ENCODE results near the gene PRKCE. TPM values are rescaled to one million over a fixed set of nuclear protein-coding genes. Genes with fewer than 3 reads are reported as not detected.

PRKCE gene
- total and polyA plus RNA-seq, 7 experiments from 2014 or later: 1.4 to 37.9 (median 19.5) TPM

DNA sequence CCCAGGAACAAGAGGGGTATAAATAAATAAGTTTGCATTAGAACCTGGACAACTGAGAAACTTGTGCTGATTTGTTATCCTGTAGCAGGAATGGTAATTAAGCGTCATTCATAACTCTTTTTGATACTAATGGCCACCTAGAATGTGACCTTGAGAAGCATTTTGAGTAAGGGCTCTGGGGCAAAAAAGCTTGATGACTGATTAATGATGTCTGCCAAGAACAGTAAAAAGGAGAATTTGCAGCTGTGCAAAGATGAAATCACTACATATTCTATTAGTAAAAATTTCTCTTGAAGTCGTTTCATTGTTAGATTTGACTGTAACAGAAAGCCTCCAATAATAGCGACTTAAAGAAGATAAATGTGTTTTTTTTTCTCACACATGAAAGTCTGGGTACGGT, 157.7 kb downstream of the PRKCE start:
- Histone ChIP-seq H3K27ac (ENCODE audit: low read depth, low read length) (no peak overlapping the region), H3K4me3 (ENCODE audit: low read length) (no peak overlapping the region), H3K27me3 (ENCODE audit: control insufficient read depth in 2 of 2, insufficient read depth in 2 of 2, low read length in 2 of 2) (no peaks in the 10 kb centered on the region), H3K36me3 (ENCODE audit: control insufficient read depth in 2 of 3, insufficient read depth in 3 of 3, low read length in 3 of 3) (no peaks in the 10 kb centered on the region), H3K9me3 (ENCODE audit: control insufficient read depth in 2 of 3, low read length in 3 of 3) (no peaks in the 10 kb centered on the region), H3K4me1 (ENCODE audit: control insufficient read depth in 2 of 2, insufficient read depth in 2 of 2, low read length in 2 of 2) (no peaks in the 10 kb centered on the region)
- H3K4me3 Mint-ChIP-seq: no peak overlapping the region
- ATAC-seq: no peak
- DNase-seq: no peak
- intact Hi-C loops (cut with micrococcal nuclease): no loop called here
- H3K27ac Mint-ChIP-seq: no peak overlapping the region
- H3K27me3 Mint-ChIP-seq: no peaks in the 10 kb centered on the region
- H3K4me1 Mint-ChIP-seq: peaks cover 0 to 12% (median 0%) of the 10 kb centered on the region in 7 donors
- no peaks in the 10 kb centered on the region for H3K36me3 Mint-ChIP-seq
- ChIA-PET CTCF (no interaction called here), POLR2A (no interaction called here)
- H3K9me3 Mint-ChIP-seq: no peaks in the 10 kb centered on the region

DNA sequence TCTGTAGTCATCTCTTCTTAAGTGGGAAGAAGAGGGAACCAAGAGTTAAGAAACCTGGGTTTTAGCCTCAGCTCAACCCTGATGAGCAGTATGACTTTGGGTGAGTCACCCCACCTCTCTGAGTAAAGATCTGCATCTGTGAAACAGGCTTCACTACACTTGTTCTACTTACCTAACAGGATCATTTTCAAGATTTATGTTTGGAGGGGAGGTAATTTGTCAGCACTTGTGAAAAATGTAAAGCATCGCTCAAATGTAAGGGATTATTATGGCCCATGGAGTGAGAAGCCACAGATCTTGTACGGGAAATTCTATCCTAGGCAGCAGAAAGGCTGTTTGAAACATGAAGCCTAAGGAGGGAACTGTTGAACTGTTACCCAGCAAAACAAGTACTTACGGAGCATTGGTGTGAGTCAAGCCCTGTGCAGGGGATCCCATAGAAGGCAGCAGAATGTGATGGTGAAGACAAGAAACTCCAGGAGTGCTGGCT, 160.6 kb downstream of the PRKCE start:
- DNase-seq: no peak
- ATAC-seq: no peak
- no peak overlapping the region for H3K27ac Mint-ChIP-seq
- intact Hi-C loops (cut with micrococcal nuclease): no loop called here
- H3K36me3 Mint-ChIP-seq: no peaks in the 10 kb centered on the region
- Histone ChIP-seq H3K4me3 (ENCODE audit: low read length) (no peak overlapping the region), H3K9me3 (ENCODE audit: control insufficient read depth in 2 of 3, low read length in 3 of 3) (no peaks in the 10 kb centered on the region), H3K27me3 (ENCODE audit: control insufficient read depth in 2 of 2, insufficient read depth in 2 of 2, low read length in 2 of 2) (no peaks in the 10 kb centered on the region), H3K27ac (ENCODE audit: low read depth, low read length) (no peak overlapping the region), H3K36me3 (ENCODE audit: control insufficient read depth in 2 of 3, insufficient read depth in 3 of 3, low read length in 3 of 3) (no peaks in the 10 kb centered on the region), H3K4me1 (ENCODE audit: control insufficient read depth in 2 of 2, insufficient read depth in 2 of 2, low read length in 2 of 2) (no peaks in the 10 kb centered on the region)
- POLR2A ChIA-PET: no interaction called here
- H3K9me3 Mint-ChIP-seq: no peaks in the 10 kb centered on the region
- no peak overlapping the region for H3K4me3 Mint-ChIP-seq
- CTCF ChIA-PET: no interaction called here
- peaks cover 0 to 8% (median 0%) of the 10 kb centered on the region in 7 donors for H3K4me1 Mint-ChIP-seq
- no peaks in the 10 kb centered on the region for H3K27me3 Mint-ChIP-seq

- Mint-ChIP-seq H3K9me3 (no peaks in the 10 kb centered on the region), H3K27me3 (no peaks in the 10 kb centered on the region), H3K4me3 (no peak overlapping the region), H3K27ac (no peak overlapping the region), H3K36me3 (no peaks in the 10 kb centered on the region), H3K4me1 (peaks cover 0 to 7% (median 0%) of the 10 kb centered on the region in 7 donors)
- intact Hi-C loops (cut with micrococcal nuclease): no loop called here
- no peak for ATAC-seq
- Histone ChIP-seq H3K27ac (ENCODE audit: low read depth, low read length) (no peak overlapping the region), H3K9me3 (ENCODE audit: control insufficient read depth in 2 of 3, low read length in 3 of 3) (no peaks in the 10 kb centered on the region), H3K36me3 (ENCODE audit: control insufficient read depth in 2 of 3, insufficient read depth in 3 of 3, low read length in 3 of 3) (no peaks in the 10 kb centered on the region), H3K27me3 (ENCODE audit: control insufficient read depth in 2 of 2, insufficient read depth in 2 of 2, low read length in 2 of 2) (no peaks in the 10 kb centered on the region), H3K4me1 (ENCODE audit: control insufficient read depth in 2 of 2, insufficient read depth in 2 of 2, low read length in 2 of 2) (no peaks in the 10 kb centered on the region), H3K4me3 (ENCODE audit: low read length) (no peak overlapping the region)
- ChIA-PET POLR2A (no interaction called here), CTCF (no interaction called here)
- no peak for DNase-seq
Observed at GRCh38 chr2:45813003-45813941, 161.8 kb downstream of the PRKCE start.

DNA sequence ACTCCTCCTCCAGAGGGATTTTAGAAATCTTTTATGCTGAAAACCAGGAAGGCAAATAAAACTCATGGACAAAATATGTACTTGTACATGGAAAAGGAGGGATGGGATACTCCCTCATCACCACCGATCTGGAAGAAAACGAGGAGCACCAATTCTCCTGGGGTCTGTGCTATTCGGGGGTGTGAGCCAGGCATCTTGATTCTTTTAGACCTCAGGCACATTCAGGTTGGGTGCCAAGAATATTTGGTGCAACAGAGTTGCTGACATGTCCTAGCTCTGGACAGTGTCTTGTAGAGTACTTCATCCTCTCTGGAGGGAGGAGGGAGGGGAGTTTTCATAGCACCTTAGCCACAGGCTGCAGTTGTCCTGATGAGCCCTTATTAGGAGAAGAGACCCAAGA, 163.0 kb downstream of the PRKCE start:
- POLR2A ChIA-PET: no interaction called here
- Mint-ChIP-seq H3K27me3 (no peaks in the 10 kb centered on the region), H3K4me3 (no peak overlapping the region), H3K9me3 (no peaks in the 10 kb centered on the region), H3K27ac (no peak overlapping the region), H3K36me3 (no peaks in the 10 kb centered on the region), H3K4me1 (peaks cover 0 to 6% (median 4%) of the 10 kb centered on the region in 7 donors)
- ATAC-seq: no peak
- intact Hi-C loops (cut with micrococcal nuclease): no loop called here
- Histone ChIP-seq H3K27ac (ENCODE audit: low read depth, low read length) (no peak overlapping the region), H3K4me3 (ENCODE audit: low read length) (no peak overlapping the region), H3K27me3 (ENCODE audit: control insufficient read depth in 2 of 2, insufficient read depth in 2 of 2, low read length in 2 of 2) (no peaks in the 10 kb centered on the region), H3K9me3 (ENCODE audit: control insufficient read depth in 2 of 3, low read length in 3 of 3) (no peaks in the 10 kb centered on the region), H3K36me3 (ENCODE audit: control insufficient read depth in 2 of 3, insufficient read depth in 3 of 3, low read length in 3 of 3) (no peaks in the 10 kb centered on the region), H3K4me1 (ENCODE audit: control insufficient read depth in 2 of 2, insufficient read depth in 2 of 2, low read length in 2 of 2) (no peaks in the 10 kb centered on the region)
- no peak for DNase-seq
- CTCF ChIA-PET: no interaction called here

GRCh38 chr2:45814951-45815621, 163.6 kb downstream of the PRKCE start:
- ChIA-PET CTCF (no interaction called here), POLR2A (no interaction called here)
- peaks cover 0 to 7% (median 4%) of the 10 kb centered on the region in 7 donors for H3K4me1 Mint-ChIP-seq
- H3K9me3 Mint-ChIP-seq: peaks cover 0 to 3% (median 0%) of the 10 kb centered on the region in 11 donors
- DNase-seq: no peak
- H3K36me3 ChIP-seq (ENCODE audit: control insufficient read depth in 2 of 3, insufficient read depth in 3 of 3, low read length in 3 of 3): no peaks in the 10 kb centered on the region
- H3K27ac ChIP-seq (ENCODE audit: low read depth, low read length): no peak overlapping the region
- H3K9me3 ChIP-seq (ENCODE audit: control insufficient read depth in 2 of 3, low read length in 3 of 3): no peaks in the 10 kb centered on the region
- no peak for ATAC-seq
- no peak overlapping the region for H3K27ac Mint-ChIP-seq
- intact Hi-C loops (cut with micrococcal nuclease): no loop called here
- no peak overlapping the region for H3K4me3 Mint-ChIP-seq
- H3K27me3 ChIP-seq (ENCODE audit: control insufficient read depth in 2 of 2, insufficient read depth in 2 of 2, low read length in 2 of 2): no peaks in the 10 kb centered on the region
- no peaks in the 10 kb centered on the region for H3K27me3 Mint-ChIP-seq
- no peaks in the 10 kb centered on the region for H3K36me3 Mint-ChIP-seq
- no peaks in the 10 kb centered on the region for H3K4me1 ChIP-seq (ENCODE audit: control insufficient read depth in 2 of 2, insufficient read depth in 2 of 2, low read length in 2 of 2)
- H3K4me3 ChIP-seq (ENCODE audit: low read length): no peak overlapping the region

GRCh38 chr2:45816272-45816671, 164.8 kb downstream of the PRKCE start:
- intact Hi-C loops (cut with micrococcal nuclease): no loop called here
- Histone ChIP-seq H3K4me1 (ENCODE audit: control insufficient read depth in 2 of 2, insufficient read depth in 2 of 2, low read length in 2 of 2) (no peaks in the 10 kb centered on the region), H3K27me3 (ENCODE audit: control insufficient read depth in 2 of 2, insufficient read depth in 2 of 2, low read length in 2 of 2) (no peaks in the 10 kb centered on the region), H3K27ac (ENCODE audit: low read depth, low read length) (no peak overlapping the region), H3K4me3 (ENCODE audit: low read length) (no peak overlapping the region), H3K9me3 (ENCODE audit: control insufficient read depth in 2 of 3, low read length in 3 of 3) (no peaks in the 10 kb centered on the region), H3K36me3 (ENCODE audit: control insufficient read depth in 2 of 3, insufficient read depth in 3 of 3, low read length in 3 of 3) (no peaks in the 10 kb centered on the region)
- DNase-seq (no peak), ATAC-seq (no peak)
- Mint-ChIP-seq H3K36me3 (no peaks in the 10 kb centered on the region), H3K4me1 (peaks cover 0 to 12% (median 4%) of the 10 kb centered on the region in 7 donors), H3K27ac (no peak overlapping the region), H3K9me3 (peaks cover 0 to 3% (median 0%) of the 10 kb centered on the region in 11 donors), H3K4me3 (no peak overlapping the region), H3K27me3 (no peaks in the 10 kb centered on the region)
- ChIA-PET CTCF (no interaction called here), POLR2A (no interaction called here)
